Neural progenitor cell (in vitro differentiated cells): Measurements from ENCODE around the gene TCERG1L.

Source experiments
- EZH2phosphoT487 ChIP-seq: fragments of 200-600 bp; sonication (generic); IDR thresholded peaks from 2 replicates; pipeline ENCODE4 v1.6.1; 2017; ENCODE audit warnings: antibody characterized with exemption
- TF ChIP-seq, protein P1 (sequence below): fragments of 200-600 bp; sonication (generic); IDR thresholded peaks from 2 replicates; pipeline ENCODE4 v1.5.1; 2017; ENCODE audit warnings: antibody characterized with exemption, mild to moderate bottlenecking

DNA sequence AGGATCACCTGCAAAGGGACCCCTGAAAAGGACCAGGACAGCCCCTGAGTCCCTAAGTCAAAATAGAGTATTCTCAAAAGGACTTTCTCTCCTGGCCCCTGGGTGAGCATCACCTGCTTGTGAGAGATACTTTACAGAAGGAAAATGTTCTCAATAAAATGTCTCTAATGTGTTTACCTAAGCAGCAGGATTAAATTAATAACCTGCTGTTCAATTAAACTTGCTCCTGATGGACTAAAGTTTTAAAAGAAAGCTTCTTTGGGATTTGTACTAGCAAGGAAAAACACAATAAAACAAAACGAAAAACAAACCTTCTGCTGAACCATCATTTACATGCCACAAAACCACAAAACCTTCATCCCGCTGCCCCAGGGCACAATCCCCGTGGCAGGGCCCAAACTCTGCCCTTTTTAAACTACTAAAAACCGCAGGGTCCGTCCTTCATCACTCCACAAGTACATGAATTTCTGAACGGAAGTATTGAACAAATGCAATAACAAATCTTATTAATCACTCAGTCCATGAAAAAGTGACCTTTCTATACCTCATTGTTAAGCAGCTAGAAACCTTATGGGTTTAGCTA is 197.7 kb downstream of the TCERG1L start:
- TF ChIP-seq, protein P1, sequence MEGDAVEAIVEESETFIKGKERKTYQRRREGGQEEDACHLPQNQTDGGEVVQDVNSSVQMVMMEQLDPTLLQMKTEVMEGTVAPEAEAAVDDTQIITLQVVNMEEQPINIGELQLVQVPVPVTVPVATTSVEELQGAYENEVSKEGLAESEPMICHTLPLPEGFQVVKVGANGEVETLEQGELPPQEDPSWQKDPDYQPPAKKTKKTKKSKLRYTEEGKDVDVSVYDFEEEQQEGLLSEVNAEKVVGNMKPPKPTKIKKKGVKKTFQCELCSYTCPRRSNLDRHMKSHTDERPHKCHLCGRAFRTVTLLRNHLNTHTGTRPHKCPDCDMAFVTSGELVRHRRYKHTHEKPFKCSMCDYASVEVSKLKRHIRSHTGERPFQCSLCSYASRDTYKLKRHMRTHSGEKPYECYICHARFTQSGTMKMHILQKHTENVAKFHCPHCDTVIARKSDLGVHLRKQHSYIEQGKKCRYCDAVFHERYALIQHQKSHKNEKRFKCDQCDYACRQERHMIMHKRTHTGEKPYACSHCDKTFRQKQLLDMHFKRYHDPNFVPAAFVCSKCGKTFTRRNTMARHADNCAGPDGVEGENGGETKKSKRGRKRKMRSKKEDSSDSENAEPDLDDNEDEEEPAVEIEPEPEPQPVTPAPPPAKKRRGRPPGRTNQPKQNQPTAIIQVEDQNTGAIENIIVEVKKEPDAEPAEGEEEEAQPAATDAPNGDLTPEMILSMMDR = no peak
- no peak for TF ChIP-seq EZH2phosphoT487
